DMS114 treated with DMSO at 0.1 percent for 48 hours (cell line): ENCODE measurements around the gene MYO1B.

Experiments used
- DNase-seq: peaks from one replicate; lab custom pipeline; 2025; ENCODE audit not compliant: unreplicated experiment; lab: John Stamatoyannopoulos, UW

The MYO1B gene

GRCh38 chr2:191394043-191394442 is 148.8 kb downstream of the MYO1B start:
- no peak for DNase-seq

- DNase-seq: no peak
Observed at GRCh38 chr2:191396794-191397193, 151.6 kb downstream of the MYO1B start.

- DNase-seq: no peak
Observed at GRCh38 chr2:191399601-191400000, 154.4 kb downstream of the MYO1B start.

GRCh38 chr2:191401287-191401686 is 156.1 kb downstream of the MYO1B start:
- DNase-seq: no peak

GRCh38 chr2:191402966-191403565 is 157.9 kb downstream of the MYO1B start:
- DNase-seq: no peak

GRCh38 chr2:191404568-191404991 is 159.4 kb downstream of the MYO1B start:
- DNase-seq: no peak

- no peak for DNase-seq
Observed at GRCh38 chr2:191405546-191405945, 160.3 kb downstream of the MYO1B start.

GRCh38 chr2:191410646-191411436 is 165.6 kb downstream of the MYO1B start:
- no peak for DNase-seq

- no peak for DNase-seq
Observed at GRCh38 chr2:191411472-191411871, 166.3 kb downstream of the MYO1B start.

- DNase-seq: no peak
Observed at GRCh38 chr2:191412353-191412752, 167.1 kb downstream of the MYO1B start.

GRCh38 chr2:191415101-191415500 is 169.9 kb downstream of the MYO1B start:
- DNase-seq: no peak

GRCh38 chr2:191415858-191416257 is 170.7 kb downstream of the MYO1B start:
- DNase-seq: no peak

- DNase-seq: no peak
Observed at GRCh38 chr2:191417746-191418145, 172.5 kb downstream of the MYO1B start.

- DNase-seq: no peak
Observed at GRCh38 chr2:191421950-191422349, 176.7 kb downstream of the MYO1B start.

GRCh38 chr2:191427031-191427430 is 181.8 kb downstream of the MYO1B start:
- no peak for DNase-seq

GRCh38 chr2:191428141-191428540 is 182.9 kb downstream of the MYO1B start:
- DNase-seq: no peak

- no peak for DNase-seq
Observed at GRCh38 chr2:191430476-191430875, 185.3 kb downstream of the MYO1B start.

- no peak for DNase-seq
Observed at GRCh38 chr2:191432121-191432520, 186.9 kb downstream of the MYO1B start.

GRCh38 chr2:191434072-191434471 is 188.9 kb downstream of the MYO1B start:
- no peak for DNase-seq

- DNase-seq: no peak
Observed at GRCh38 chr2:191435141-191435540, 189.9 kb downstream of the MYO1B start.

GRCh38 chr2:191436368-191437055 is 191.3 kb downstream of the MYO1B start:
- DNase-seq: no peak

GRCh38 chr2:191439481-191439880 is 194.3 kb downstream of the MYO1B start:
- no peak for DNase-seq
